Smooth muscle cell (in vitro differentiated cells): Measurements from ENCODE around the gene PRKCZ. TPM values are rescaled to one million over a fixed set of nuclear protein-coding genes. Genes with fewer than 3 reads are reported as not detected.

Source experiments
- DNase-seq: peaks from one replicate; lab custom pipeline; 2025; ENCODE audit not compliant: unreplicated experiment; lab: John Stamatoyannopoulos, UW
- H2AFZ ChIP-seq: fragments of 200-600 bp; sonication (generic); 2 replicates; pipeline ENCODE4 v1.6.0; 2016; ENCODE audit warnings: antibody characterized with exemption, low read depth, mild to moderate bottlenecking
- H3F3A ChIP-seq: fragments of 200-600 bp; sonication (generic); 2 replicates; pipeline ENCODE4 v1.6.0; 2017; ENCODE audit warnings: antibody characterized with exemption, low read depth
- H3K27ac ChIP-seq: fragments of 200-600 bp; sonication (generic); 2 replicates; pipeline ENCODE4 v1.5.1; 2016; ENCODE audit warnings: low read depth, mild to moderate bottlenecking
- H3K27me3 ChIP-seq: fragments of 200-600 bp; sonication (generic); 2 replicates; pipeline ENCODE4 v1.6.1; 2016; ENCODE audit warnings: low read depth, mild to moderate bottlenecking
- H3K36me3 ChIP-seq: fragments of 200-600 bp; sonication (generic); 2 replicates; pipeline ENCODE4 v1.5.1; 2016; ENCODE audit warnings: low read depth
- H3K4me1 ChIP-seq: fragments of 200-600 bp; sonication (generic); 2 replicates; pipeline ENCODE4 v1.5.1; 2016; ENCODE audit warnings: low read depth
- H3K4me2 ChIP-seq: fragments of 200-600 bp; sonication (generic); 2 replicates; pipeline ENCODE4 v1.6.0; 2016; ENCODE audit warnings: mild to moderate bottlenecking
- H3K4me3 ChIP-seq: fragments of 200-600 bp; sonication (generic); 2 replicates; pipeline ENCODE4 v1.5.1; 2016; ENCODE audit warnings: mild to moderate bottlenecking
- H3K79me2 ChIP-seq: fragments of 200-600 bp; sonication (generic); 2 replicates; pipeline ENCODE4 v1.6.0; 2016; ENCODE audit warnings: low read depth, mild to moderate bottlenecking
- H3K9ac ChIP-seq: fragments of 200-600 bp; sonication (generic); 2 replicates; pipeline ENCODE4 v1.6.0; 2016; ENCODE audit warnings: low read depth
- H3K9me3 ChIP-seq: fragments of 200-600 bp; sonication (generic); replicated peaks from 2 replicates; pipeline ENCODE4 v1.5.1; 2016; ENCODE audit warnings: low read depth
- H4K20me1 ChIP-seq: fragments of 200-600 bp; sonication (generic); 2 replicates; pipeline ENCODE4 v1.6.0; 2016; ENCODE audit warnings: low read depth
- whole genome bisulfite sequencing: methylation state at CpG from one replicate; pipeline ENCODE4 v1.1.7; 2016; ENCODE audit warnings: low lambda C conversion rate; 5-methylcytosine and 5-hydroxymethylcytosine counted together
- polyA plus RNA-seq: library from polyadenylated mRNA; unstranded; fragments of >200 nt; fragmentation: Nextera tagmentation; extraction: Ambion mirVana; gene quantifications from 2 replicates; pipeline ENCODE4 v1.2.1, GENCODE V29; 2016
- total RNA-seq: library from RNA; depleted of rRNA; stranded (reverse); fragments of >200 nt; gene quantifications from 2 replicates; pipeline ENCODE4 v1.2.3, GENCODE V29; 2014
- TF ChIP-seq, protein P1 (sequence below): fragments of 200-600 bp; sonication (generic); IDR thresholded peaks from 2 replicates; pipeline ENCODE4 v1.5.1; 2017; ENCODE audit warnings: borderline replicate concordance, mild to moderate bottlenecking, antibody characterized with exemption; ENCODE audit not compliant: insufficient read depth, poor library complexity, severe bottlenecking

Gene PRKCZ
- total and polyA plus RNA-seq, 2 experiments from 2014 or later, result 5.8 to 10.3 TPM

- no peaks in the 10 kb centered on the region for H3K36me3 ChIP-seq
- no peaks in the 10 kb centered on the region for H3K79me2 ChIP-seq
- H4K20me1 ChIP-seq, result no peaks in the 10 kb centered on the region
- no peaks in the 10 kb centered on the region for H3F3A ChIP-seq
- H3K9me3 ChIP-seq, result no peaks in the 10 kb centered on the region
- no peak overlapping the region for H3K4me2 ChIP-seq
- peaks cover 3% of the 10 kb centered on the region for H3K4me1 ChIP-seq
- TF ChIP-seq, protein P1, sequence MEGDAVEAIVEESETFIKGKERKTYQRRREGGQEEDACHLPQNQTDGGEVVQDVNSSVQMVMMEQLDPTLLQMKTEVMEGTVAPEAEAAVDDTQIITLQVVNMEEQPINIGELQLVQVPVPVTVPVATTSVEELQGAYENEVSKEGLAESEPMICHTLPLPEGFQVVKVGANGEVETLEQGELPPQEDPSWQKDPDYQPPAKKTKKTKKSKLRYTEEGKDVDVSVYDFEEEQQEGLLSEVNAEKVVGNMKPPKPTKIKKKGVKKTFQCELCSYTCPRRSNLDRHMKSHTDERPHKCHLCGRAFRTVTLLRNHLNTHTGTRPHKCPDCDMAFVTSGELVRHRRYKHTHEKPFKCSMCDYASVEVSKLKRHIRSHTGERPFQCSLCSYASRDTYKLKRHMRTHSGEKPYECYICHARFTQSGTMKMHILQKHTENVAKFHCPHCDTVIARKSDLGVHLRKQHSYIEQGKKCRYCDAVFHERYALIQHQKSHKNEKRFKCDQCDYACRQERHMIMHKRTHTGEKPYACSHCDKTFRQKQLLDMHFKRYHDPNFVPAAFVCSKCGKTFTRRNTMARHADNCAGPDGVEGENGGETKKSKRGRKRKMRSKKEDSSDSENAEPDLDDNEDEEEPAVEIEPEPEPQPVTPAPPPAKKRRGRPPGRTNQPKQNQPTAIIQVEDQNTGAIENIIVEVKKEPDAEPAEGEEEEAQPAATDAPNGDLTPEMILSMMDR, result no peak
- H3K27me3 ChIP-seq, result no peaks in the 10 kb centered on the region
- 64% methylated on average over 13 of the region's 13 CpGs for WGBS
- H3K4me3 ChIP-seq, result no peak overlapping the region
- H2AFZ ChIP-seq, result no peak overlapping the region
- H3K9ac ChIP-seq, result no peak overlapping the region
- no peak overlapping the region for H3K27ac ChIP-seq
- DNase-seq, result no peak
Measured at GRCh38 chr1:2001773-2002411, 48.3 kb upstream of the PRKCZ start.

GRCh38 chr1:2003541-2004131, 46.6 kb upstream of the PRKCZ start, which contains the start of gene CFAP74:
Gene CFAP74 (minus strand): TSS chr1:2003786. CDS start chr1:1990956, 12,830 bp downstream.
- Histone ChIP-seq H3K9me3 (no peaks in the 10 kb centered on the region), H3K4me3 (peak within 1 kb of the TSS; percentile 47), H3K36me3 (no peaks in the 10 kb centered on the region), H2AFZ (peak within 1 kb of the TSS; percentile 79), H3K4me2 (peak within 1 kb of the TSS; percentile 95), H3K79me2 (no peaks in the 10 kb centered on the region), H3K27me3 (no peaks in the 10 kb centered on the region), H3K4me1 (peaks cover 3% of the 10 kb centered on the region), H4K20me1 (no peaks in the 10 kb centered on the region), H3F3A (no peaks in the 10 kb centered on the region), H3K27ac (no peak within 1 kb of the TSS), H3K9ac (peak within 1 kb of the TSS; percentile 51)
- TF ChIP-seq, protein P1, result no peak
- peak; percentile 23 for DNase-seq
- 8% methylated on average over 43 of the region's 49 CpGs for WGBS

- TF ChIP-seq, protein P1, result no peak
- Histone ChIP-seq H3K9ac (no peak overlapping the region), H3K27me3 (no peaks in the 10 kb centered on the region), H3K27ac (no peak overlapping the region), H3K4me2 (no peak overlapping the region), H3K4me3 (no peak overlapping the region), H3K79me2 (no peaks in the 10 kb centered on the region), H4K20me1 (no peaks in the 10 kb centered on the region), H3K4me1 (peaks cover 3% of the 10 kb centered on the region), H2AFZ (no peak overlapping the region), H3K9me3 (no peaks in the 10 kb centered on the region), H3F3A (no peaks in the 10 kb centered on the region), H3K36me3 (no peaks in the 10 kb centered on the region)
- WGBS, result 94% methylated on average over 21 of the region's 21 CpGs
- no peak for DNase-seq
Measured at GRCh38 chr1:2004856-2005255, 45.4 kb upstream of the PRKCZ start.
